ENCODE results near the gene MAPT. TPM values are rescaled to one million over a fixed set of nuclear protein-coding genes. Genes with fewer than 3 reads are reported as not detected.
"Not testable (repeated sequence)": the region's sequence is repeated elsewhere in the genome, so short reads cannot be mapped to it uniquely, and the experiment has no call there.

MAPT gene
- total RNA-seq, 1 donor from 2014 or later, result 0.28 TPM

DNA sequence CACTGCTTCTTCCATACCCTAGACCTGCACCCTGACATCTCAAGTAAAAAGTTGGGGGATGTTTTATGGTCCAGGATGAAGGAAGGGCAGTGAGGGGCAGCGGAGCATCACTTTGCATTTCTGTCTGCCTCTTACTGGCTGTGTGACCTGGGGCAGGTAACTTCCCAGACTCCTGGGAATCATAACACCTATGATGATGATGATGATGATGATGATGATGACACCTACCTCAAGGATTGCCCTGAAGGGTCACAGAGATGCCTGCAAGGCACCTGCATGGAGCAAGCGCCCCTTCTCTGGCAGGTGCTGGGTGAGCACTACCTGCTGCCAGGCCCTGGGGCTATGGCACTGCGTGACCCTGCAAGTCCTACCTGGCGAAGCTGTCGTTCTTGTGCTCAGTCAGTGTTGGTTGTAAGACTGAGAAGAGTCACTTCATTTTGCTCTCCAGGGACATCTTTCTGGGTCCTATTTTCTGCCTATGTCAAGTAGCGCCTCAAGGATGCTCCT, 58.5 kb downstream of the MAPT start:
- Mint-ChIP-seq H3K4me1 (ENCODE audit: unreplicated experiment) (peaks cover 25% of the 10 kb centered on the region), H3K27me3 (ENCODE audit: unreplicated experiment) (peaks cover 2% of the 10 kb centered on the region), H3K36me3 (ENCODE audit: low read depth, unreplicated experiment) (no peaks in the 10 kb centered on the region), H3K27ac (ENCODE audit: unreplicated experiment) (no peak overlapping the region), H3K9me3 (ENCODE audit: unreplicated experiment) (no peaks in the 10 kb centered on the region), H3K4me3 (ENCODE audit: unreplicated experiment) (no peak overlapping the region)
- TF ChIP-seq, protein P1, sequence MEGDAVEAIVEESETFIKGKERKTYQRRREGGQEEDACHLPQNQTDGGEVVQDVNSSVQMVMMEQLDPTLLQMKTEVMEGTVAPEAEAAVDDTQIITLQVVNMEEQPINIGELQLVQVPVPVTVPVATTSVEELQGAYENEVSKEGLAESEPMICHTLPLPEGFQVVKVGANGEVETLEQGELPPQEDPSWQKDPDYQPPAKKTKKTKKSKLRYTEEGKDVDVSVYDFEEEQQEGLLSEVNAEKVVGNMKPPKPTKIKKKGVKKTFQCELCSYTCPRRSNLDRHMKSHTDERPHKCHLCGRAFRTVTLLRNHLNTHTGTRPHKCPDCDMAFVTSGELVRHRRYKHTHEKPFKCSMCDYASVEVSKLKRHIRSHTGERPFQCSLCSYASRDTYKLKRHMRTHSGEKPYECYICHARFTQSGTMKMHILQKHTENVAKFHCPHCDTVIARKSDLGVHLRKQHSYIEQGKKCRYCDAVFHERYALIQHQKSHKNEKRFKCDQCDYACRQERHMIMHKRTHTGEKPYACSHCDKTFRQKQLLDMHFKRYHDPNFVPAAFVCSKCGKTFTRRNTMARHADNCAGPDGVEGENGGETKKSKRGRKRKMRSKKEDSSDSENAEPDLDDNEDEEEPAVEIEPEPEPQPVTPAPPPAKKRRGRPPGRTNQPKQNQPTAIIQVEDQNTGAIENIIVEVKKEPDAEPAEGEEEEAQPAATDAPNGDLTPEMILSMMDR (IDR thresholded peaks at IDR 0.05; ENCODE audit: unreplicated experiment), result no peak
- no peak for DNase-seq (ENCODE audit: low spot score)

DNA sequence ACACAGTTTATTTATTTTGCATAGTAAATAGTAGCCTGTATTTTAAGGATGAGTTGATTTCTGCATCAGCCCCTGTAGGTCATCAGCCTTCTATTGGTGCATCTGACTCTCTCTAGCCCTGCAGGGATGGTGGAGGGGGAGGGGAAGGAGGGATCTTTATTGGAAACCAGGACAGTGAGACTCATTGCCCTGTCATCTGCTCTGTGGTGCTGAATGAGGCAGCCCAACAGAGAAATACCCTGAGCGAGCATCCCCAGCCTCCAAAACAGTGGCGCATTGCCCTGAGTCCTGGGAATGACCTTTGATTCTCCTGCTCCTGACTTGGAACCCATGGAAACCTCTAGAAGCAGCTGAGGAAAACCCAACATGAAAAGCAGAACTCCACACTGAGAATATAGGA, 59.2 kb downstream of the MAPT start:
- Mint-ChIP-seq H3K4me3 (ENCODE audit: unreplicated experiment) (no peak overlapping the region), H3K4me1 (ENCODE audit: unreplicated experiment) (peaks cover 21% of the 10 kb centered on the region), H3K36me3 (ENCODE audit: low read depth, unreplicated experiment) (no peaks in the 10 kb centered on the region), H3K9me3 (ENCODE audit: unreplicated experiment) (no peaks in the 10 kb centered on the region), H3K27me3 (ENCODE audit: unreplicated experiment) (peaks cover 2% of the 10 kb centered on the region), H3K27ac (ENCODE audit: unreplicated experiment) (no peak overlapping the region)
- no peak for DNase-seq (ENCODE audit: low spot score)
- TF ChIP-seq, protein P1 (IDR thresholded peaks at IDR 0.05; ENCODE audit: unreplicated experiment), result no peak

DNA sequence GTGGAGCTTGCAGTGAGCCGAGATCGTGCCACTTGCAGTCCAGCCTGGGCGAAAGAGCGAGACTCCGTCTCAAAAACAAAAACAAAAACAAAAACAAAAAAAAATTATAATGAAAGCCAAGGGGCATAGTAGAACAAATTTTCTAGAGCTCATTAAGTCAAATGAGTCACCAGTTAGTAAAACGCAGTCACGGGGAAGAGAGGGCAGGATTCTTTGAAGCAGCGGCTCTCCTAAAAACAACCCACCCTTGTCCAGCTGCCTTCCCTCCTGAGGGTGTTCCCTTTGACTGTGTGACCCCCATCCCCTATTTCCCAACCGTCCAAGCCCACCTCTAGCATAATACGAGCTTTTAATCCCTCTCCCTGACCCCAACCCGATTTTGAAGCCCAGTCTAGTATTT, 60.6 kb downstream of the MAPT start:
- TF ChIP-seq, protein P1 (IDR thresholded peaks at IDR 0.05; ENCODE audit: unreplicated experiment), result no peak
- Mint-ChIP-seq H3K27ac (ENCODE audit: unreplicated experiment) (no peak overlapping the region), H3K27me3 (ENCODE audit: unreplicated experiment) (peaks cover 2% of the 10 kb centered on the region), H3K36me3 (ENCODE audit: low read depth, unreplicated experiment) (no peaks in the 10 kb centered on the region), H3K4me1 (ENCODE audit: unreplicated experiment) (peaks cover 16% of the 10 kb centered on the region), H3K9me3 (ENCODE audit: unreplicated experiment) (no peaks in the 10 kb centered on the region), H3K4me3 (ENCODE audit: unreplicated experiment) (no peak overlapping the region)
- no peak for DNase-seq (ENCODE audit: low spot score)

DNA sequence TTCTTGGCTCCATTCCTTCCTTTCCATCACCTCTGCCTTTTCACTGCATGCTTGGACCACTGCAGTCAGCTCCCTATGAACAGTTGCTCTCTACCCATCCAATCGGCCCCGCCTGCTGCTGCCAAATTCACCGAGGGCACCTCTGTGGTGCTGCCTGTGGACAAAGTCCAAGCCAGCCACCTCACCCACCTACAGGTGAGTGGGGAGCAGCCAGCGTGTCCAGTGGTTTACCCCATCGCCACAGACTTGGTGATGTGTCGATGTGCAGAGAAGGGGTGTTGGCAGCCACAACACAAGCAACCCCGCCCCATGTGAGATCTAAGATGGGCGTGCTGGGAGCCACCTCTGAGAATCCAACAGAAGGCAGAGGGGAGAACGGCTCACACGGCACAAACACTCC, 61.0 kb downstream of the MAPT start:
- no peaks in the 10 kb centered on the region for H3K9me3 Mint-ChIP-seq (ENCODE audit: unreplicated experiment)
- no peaks in the 10 kb centered on the region for H3K36me3 Mint-ChIP-seq (ENCODE audit: low read depth, unreplicated experiment)
- H3K27ac Mint-ChIP-seq (ENCODE audit: unreplicated experiment), result no peak overlapping the region
- H3K27me3 Mint-ChIP-seq (ENCODE audit: unreplicated experiment), result peaks cover 2% of the 10 kb centered on the region
- peaks cover 16% of the 10 kb centered on the region for H3K4me1 Mint-ChIP-seq (ENCODE audit: unreplicated experiment)
- no peak for DNase-seq (ENCODE audit: low spot score)
- TF ChIP-seq, protein P1 (IDR thresholded peaks at IDR 0.05; ENCODE audit: unreplicated experiment), result no peak
- no peak overlapping the region for H3K4me3 Mint-ChIP-seq (ENCODE audit: unreplicated experiment)

DNA sequence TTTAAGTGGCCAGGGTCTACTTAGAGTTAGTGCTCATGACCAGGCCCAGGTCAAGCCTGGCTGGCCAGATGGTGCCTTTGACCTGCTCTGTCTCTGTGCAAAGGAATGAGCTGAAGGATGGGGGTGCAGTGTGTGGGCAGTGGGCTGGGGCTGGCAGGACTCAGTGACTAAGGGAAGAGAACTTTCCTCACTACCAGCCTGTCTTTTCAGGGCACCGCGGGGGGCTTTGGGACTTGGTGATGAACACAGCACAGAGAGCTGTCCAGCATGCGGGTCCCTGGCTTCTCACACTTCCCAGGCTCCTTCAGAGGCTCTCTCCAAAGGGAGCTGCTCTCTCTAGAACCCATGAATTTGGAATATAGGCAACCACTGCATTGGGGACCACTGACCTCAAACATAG, 61.7 kb downstream of the MAPT start:
- Mint-ChIP-seq H3K4me3 (ENCODE audit: unreplicated experiment) (no peak overlapping the region), H3K27ac (ENCODE audit: unreplicated experiment) (no peak overlapping the region), H3K27me3 (ENCODE audit: unreplicated experiment) (peaks cover 2% of the 10 kb centered on the region), H3K36me3 (ENCODE audit: low read depth, unreplicated experiment) (no peaks in the 10 kb centered on the region), H3K4me1 (ENCODE audit: unreplicated experiment) (peaks cover 11% of the 10 kb centered on the region), H3K9me3 (ENCODE audit: unreplicated experiment) (no peaks in the 10 kb centered on the region)
- DNase-seq (ENCODE audit: low spot score), result no peak
- TF ChIP-seq, protein P1 (IDR thresholded peaks at IDR 0.05; ENCODE audit: unreplicated experiment), result no peak

DNA sequence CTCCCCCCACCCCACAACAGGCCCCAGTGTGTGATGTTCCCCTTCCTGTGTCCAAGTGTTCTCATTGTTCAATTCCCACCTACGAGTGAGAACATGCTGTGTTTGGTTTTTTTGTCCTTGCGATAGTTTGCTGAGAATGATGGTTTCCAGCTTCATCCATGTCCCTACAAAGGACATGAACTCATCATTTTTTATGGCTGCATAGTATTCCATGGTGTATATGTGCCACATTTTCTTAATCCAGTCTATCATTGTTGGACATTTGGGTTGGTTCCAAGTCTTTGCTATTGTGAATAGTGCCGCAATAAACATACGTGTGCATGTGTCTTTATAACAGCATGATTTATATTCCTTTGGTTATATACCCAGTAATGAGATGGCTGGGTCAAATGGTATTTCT, 62.4 kb downstream of the MAPT start:
- H3K4me1 Mint-ChIP-seq (ENCODE audit: unreplicated experiment); H3K9me3 Mint-ChIP-seq (ENCODE audit: unreplicated experiment); DNase-seq (ENCODE audit: low spot score); H3K36me3 Mint-ChIP-seq (ENCODE audit: low read depth, unreplicated experiment); H3K4me3 Mint-ChIP-seq (ENCODE audit: unreplicated experiment); H3K27ac Mint-ChIP-seq (ENCODE audit: unreplicated experiment); H3K27me3 Mint-ChIP-seq (ENCODE audit: unreplicated experiment): not testable (repeated sequence)
